Gastrocnemius medialis (tissue), 4 donors: ENCODE measurements around the gene GCN1.

Experiments used
- CTCF ChIP-seq, 5 experiments: fragments of 450-650 bp in 3 of 5; fragments of 200-600 bp in 2 of 5; sonication (generic) in 2 of 5; IDR thresholded peaks in 4 of 5; conservative IDR thresholded peaks in 1 of 5; 1 replicate in 4 of 5; 2 replicates in 1 of 5; pipeline ENCODE4 v1.5.1; 2016 to 2019; ENCODE audit warnings: antibody characterized with exemption in 5 of 5, mild to moderate bottlenecking in 3 of 5, moderate library complexity in 3 of 5
- POLR2A ChIP-seq, 2 donors: fragments of 450-650 bp; IDR thresholded peaks; one replicate each; pipeline ENCODE4 v1.6.1; 2017; ENCODE audit warnings: antibody characterized with exemption in 2 of 2, mild to moderate bottlenecking in 2 of 2, moderate library complexity in 2 of 2

GRCh38 chr12:120197542-120197887, 3.0 kb upstream of the GCN1 start:
- no peak for TF ChIP-seq CTCF (IDR thresholded peaks at IDR 0.05 in 4 of 5, conservative IDR thresholded peaks at IDR 0.05 in 1 of 5)
- TF ChIP-seq POLR2A (IDR thresholded peaks at IDR 0.05), result no peak
